LNCaP clone FGC (cell line): ENCODE data around the gene MINDY3.

Experiments
- DNase-seq: peaks from one replicate; pipeline ENCODE4 v3.0.0-alpha.2; 2011; ENCODE audit warnings: low read depth
- H3K4me3 ChIP-seq: 2 replicates; pipeline ENCODE4 v1.5.1; 2011; ENCODE audit warnings: mild to moderate bottlenecking, low read depth, low read length, control low read depth
- TF ChIP-seq, protein P1 (sequence below): IDR thresholded peaks from 2 replicates; pipeline ENCODE4 v1.5.1; 2012; ENCODE audit warnings: mild to moderate bottlenecking; ENCODE audit not compliant: control insufficient read depth, insufficient read depth; ENCODE audit errors: extremely low read depth

Gene MINDY3

DNA sequence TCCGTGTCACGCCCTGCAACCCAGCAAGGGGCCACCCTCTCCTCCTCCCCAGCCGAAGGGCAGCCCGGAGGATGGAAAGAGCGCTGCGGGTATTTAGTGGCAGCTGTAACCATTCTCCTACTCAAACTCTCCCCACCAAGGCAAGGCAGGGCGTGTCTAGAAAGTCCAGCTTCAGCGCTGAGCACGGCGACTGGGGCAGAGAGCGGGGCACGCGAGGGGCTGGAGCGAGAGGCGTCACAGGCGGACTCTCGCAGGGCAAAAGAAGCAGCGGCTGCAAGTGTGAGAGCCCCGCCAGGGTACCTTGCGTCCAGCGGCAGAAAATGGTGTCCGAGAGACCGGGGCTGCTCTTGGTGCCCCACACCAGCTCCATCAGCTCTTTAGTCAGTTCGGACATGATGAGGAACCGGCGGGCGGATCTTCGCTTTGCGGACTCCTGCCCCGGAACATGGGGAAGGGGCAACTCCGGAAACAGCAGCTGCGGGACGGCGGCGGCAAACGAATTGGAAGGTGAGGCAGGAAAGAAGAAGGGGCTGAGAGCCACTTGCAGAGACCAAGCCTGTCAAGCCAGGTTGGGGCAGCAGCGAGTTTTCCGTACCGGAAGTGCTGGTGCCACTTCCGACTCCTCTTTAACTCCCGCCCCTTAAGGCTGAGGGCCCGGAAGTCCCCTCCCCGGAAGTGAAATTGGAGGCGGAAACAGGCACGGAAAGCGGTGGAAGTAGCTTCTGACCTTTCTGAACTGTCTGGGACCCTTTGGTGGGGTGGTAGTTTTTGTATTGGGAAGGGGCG is at the start of gene MINDY3:
TSS of gene MINDY3 (minus strand) at position 602 of the 786 bp plus-strand sequence. CDS start at position 394, 208 bp downstream.
- TF ChIP-seq, protein P1, sequence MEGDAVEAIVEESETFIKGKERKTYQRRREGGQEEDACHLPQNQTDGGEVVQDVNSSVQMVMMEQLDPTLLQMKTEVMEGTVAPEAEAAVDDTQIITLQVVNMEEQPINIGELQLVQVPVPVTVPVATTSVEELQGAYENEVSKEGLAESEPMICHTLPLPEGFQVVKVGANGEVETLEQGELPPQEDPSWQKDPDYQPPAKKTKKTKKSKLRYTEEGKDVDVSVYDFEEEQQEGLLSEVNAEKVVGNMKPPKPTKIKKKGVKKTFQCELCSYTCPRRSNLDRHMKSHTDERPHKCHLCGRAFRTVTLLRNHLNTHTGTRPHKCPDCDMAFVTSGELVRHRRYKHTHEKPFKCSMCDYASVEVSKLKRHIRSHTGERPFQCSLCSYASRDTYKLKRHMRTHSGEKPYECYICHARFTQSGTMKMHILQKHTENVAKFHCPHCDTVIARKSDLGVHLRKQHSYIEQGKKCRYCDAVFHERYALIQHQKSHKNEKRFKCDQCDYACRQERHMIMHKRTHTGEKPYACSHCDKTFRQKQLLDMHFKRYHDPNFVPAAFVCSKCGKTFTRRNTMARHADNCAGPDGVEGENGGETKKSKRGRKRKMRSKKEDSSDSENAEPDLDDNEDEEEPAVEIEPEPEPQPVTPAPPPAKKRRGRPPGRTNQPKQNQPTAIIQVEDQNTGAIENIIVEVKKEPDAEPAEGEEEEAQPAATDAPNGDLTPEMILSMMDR, result no peak
- H3K4me3 ChIP-seq, result peak within 1 kb of the TSS; percentile 95
- peak; percentile 80 for DNase-seq

DNA sequence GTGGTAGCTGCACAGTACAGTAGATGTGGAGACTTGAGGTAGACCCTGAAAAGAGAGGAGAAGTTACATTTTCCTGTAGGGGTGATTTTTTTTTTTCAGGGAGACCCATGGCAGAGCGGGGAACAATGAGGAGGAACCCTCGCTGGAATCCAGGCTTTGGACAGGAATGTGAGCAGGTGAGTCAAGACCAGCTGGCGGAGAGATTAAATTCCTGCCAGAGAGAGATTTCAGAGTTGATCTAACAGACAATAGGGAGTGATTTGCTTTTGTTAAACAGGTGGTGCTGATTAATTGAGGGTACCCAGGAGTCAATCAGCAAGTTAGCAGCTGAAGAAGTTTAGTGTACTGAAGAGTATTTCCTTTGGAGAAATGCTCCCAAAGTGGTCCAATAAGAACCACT is 41.6 kb upstream of the MINDY3 start:
- TF ChIP-seq, protein P1, result no peak
- H3K4me3 ChIP-seq, result no peak overlapping the region
- DNase-seq, result no peak

DNA sequence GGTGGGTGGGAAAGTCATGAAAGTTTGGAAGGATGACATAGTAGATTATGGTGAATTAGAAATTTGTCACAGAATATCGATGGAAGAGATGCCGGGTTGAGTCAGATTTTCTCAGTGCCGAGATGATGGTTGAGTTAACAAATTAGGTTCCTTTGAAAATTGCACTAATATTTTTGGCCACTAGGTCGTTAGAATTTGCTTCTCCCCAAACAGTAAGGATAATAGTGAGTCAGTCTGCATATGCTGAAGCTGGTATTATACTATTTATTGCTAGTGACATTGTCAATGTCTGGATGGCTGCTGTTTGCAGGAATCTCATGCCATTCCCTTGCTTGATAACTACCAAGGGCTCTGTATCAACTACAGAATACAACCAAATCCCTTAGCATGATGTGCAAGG is 37.7 kb upstream of the MINDY3 start:
- TF ChIP-seq, protein P1, result peak; percentile 21; the same call in 1 of the 2 replicates
- DNase-seq, result no peak

DNA sequence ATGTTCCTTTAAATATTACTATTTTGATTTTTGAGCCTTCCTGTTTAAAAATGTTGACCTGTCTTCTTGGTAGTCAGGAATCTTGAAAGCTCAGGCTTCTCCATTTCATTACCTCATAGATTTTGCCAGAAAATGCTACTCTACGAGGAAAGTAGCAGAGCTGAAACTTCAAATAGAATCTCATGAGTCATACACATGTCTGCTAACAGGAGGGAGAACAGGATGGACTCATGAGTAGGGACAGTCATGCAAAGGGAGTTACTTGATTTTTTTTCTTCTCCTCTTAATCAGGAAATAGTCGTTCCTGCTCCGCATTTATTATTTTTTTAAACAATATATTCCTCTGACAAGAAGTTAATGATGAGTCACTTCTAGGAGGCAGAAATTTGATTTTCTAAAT is 37.0 kb upstream of the MINDY3 start:
- TF ChIP-seq, protein P1, result no peak
- no peak for DNase-seq
- no peak overlapping the region for H3K4me3 ChIP-seq

More for the DNA sequence above, 37.7 kb upstream of the MINDY3 start:
- no peak overlapping the region for H3K4me3 ChIP-seq

DNA sequence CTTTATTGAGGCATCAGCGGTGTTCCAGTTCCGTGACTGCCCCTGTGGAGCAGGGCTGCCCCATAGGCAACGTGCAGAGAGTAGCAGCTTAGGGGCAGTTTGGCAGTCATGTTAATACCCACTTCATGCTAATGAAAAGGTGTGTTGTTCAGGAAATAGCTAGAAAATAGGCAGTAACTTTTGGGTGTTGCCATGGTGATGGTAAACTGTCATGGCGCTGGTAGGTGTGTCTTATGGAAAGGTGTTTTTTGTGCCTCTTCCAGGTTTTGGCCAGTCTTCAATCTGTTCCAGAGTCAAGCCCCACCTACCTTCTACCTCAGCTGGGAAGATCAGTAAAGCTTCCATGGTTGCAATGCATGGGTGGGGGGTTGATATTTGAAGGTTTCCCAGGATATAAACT is 36.3 kb upstream of the MINDY3 start:
- TF ChIP-seq, protein P1, result no peak
- no peak for DNase-seq
- no peak overlapping the region for H3K4me3 ChIP-seq

DNA sequence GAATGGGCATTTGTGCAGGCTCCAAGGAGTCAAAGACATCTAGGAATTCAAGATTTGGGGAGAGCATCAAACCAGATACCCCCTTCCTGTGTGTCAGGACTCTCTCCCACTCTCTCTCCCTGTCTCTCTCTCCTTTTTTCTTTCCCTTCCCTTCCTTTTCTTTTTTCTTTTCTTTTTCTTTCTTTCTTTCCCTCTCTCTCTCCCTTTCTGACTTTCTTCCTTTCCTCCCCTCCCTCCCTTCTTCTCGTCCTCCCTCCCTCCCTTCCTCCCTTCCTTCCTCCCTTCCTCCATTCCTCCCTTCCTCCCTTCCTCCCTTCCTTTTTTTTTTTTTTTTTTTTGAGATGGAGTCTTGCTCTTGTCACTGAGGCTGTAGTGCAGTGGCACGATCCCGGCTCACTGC is 24.1 kb upstream of the MINDY3 start:
- TF ChIP-seq, protein P1, result no peak
- DNase-seq, result no peak
- H3K4me3 ChIP-seq, result no peak overlapping the region

DNA sequence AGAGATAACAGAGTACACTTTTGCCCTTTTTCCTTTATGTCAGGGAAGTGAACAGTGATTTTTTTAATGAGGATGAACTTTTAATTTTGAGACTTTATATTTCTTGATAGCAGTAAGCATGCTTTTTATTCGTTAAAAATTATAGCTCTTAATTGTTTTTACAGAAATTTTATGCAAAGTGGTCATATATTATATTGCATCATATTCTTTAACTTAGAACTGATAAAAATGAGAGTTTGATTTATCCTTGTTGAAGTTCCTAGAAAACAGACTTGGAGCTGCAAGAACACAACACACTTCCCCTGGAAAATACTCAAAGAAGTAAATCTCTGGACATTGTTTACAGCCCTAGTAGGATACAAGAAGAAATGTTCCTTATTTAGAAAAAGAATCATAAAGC is 21.2 kb upstream of the MINDY3 start:
- TF ChIP-seq, protein P1, result no peak
- no peak for DNase-seq
- no peak overlapping the region for H3K4me3 ChIP-seq
